Upper lobe of left lung (tissue), 4 donors: ENCODE data around the gene NT5C2.
"Not testable (repeated sequence)": the region's sequence is repeated elsewhere in the genome, so short reads cannot be mapped to it uniquely, and the experiment has no call there.

Experiments used
- CTCF ChIP-seq, 6 experiments: fragments of 450-650 bp in 4 of 6; fragments of 200-600 bp in 2 of 6; sonication (generic) in 2 of 6; IDR thresholded peaks; one replicate each; pipeline ENCODE4 v1.5.1; 2016 to 2019; ENCODE audit warnings: antibody characterized with exemption in 6 of 6
- POLR2A ChIP-seq, 4 donors: fragments of 450-650 bp; IDR thresholded peaks; one replicate each; pipeline ENCODE4 v1.5.1; 2016 to 2017; ENCODE audit warnings: antibody characterized with exemption in 4 of 4, mild to moderate bottlenecking in 2 of 4

- TF ChIP-seq CTCF, POLR2A (IDR thresholded peaks at IDR 0.05): not testable (repeated sequence)
These were observed 31.6 kb upstream of the NT5C2 start for GRCh38 chr10:103224721-103225120.
